ENCODE results near the gene SYNDIG1. TPM values are rescaled to one million over a fixed set of nuclear protein-coding genes. Genes with fewer than 3 reads are reported as not detected.

SYNDIG1 gene
- total RNA-seq, 2 donors from 2014 or later, result 0.73 to 4.5 TPM

GRCh38 chr20:24604966-24605665, 135.7 kb downstream of the SYNDIG1 start:
- intact Hi-C loops (cut with DNase I), result no loop called here
- WGBS, result 79% methylated on average over 4 of the region's 4 CpGs
- TF ChIP-seq CTCF (IDR thresholded peaks at IDR 0.05), result no peak
- no peak for TF ChIP-seq POLR2AphosphoS5 (IDR thresholded peaks at IDR 0.05)
- no peak for TF ChIP-seq POLR2A (IDR thresholded peaks at IDR 0.05)

GRCh38 chr20:24605937-24606455, 136.6 kb downstream of the SYNDIG1 start:
- intact Hi-C loops (cut with DNase I), result no loop called here
- no peak for DNase-seq (ENCODE audit: low spot score)
- TF ChIP-seq POLR2A (IDR thresholded peaks at IDR 0.05) (no peak), CTCF (IDR thresholded peaks at IDR 0.05) (no peak), POLR2AphosphoS5 (IDR thresholded peaks at IDR 0.05) (no peak)

More at GRCh38 chr20:24604966-24605665, 135.7 kb downstream of the SYNDIG1 start:
- H3K4me1 ChIP-seq (replicated peaks), result no peaks in the 10 kb centered on the region
- H3K27ac ChIP-seq, result no peak overlapping the region
- H3K4me3 ChIP-seq, result no peak overlapping the region
- no peak for DNase-seq (ENCODE audit: low spot score)
- no peaks in the 10 kb centered on the region for H3K36me3 ChIP-seq
- no peaks in the 10 kb centered on the region for H3K27me3 ChIP-seq (replicated peaks; ENCODE audit: insufficient read depth)
- no peaks in the 10 kb centered on the region for H3K9me3 ChIP-seq

GRCh38 chr20:24607402-24607801, 138.0 kb downstream of the SYNDIG1 start:
- TF ChIP-seq POLR2A (IDR thresholded peaks at IDR 0.05) (no peak), CTCF (IDR thresholded peaks at IDR 0.05) (no peak), POLR2AphosphoS5 (IDR thresholded peaks at IDR 0.05) (no peak)
- Histone ChIP-seq H3K36me3 (no peaks in the 10 kb centered on the region), H3K27ac (no peak overlapping the region), H3K4me3 (no peak overlapping the region), H3K4me1 (replicated peaks) (no peaks in the 10 kb centered on the region), H3K27me3 (replicated peaks; ENCODE audit: insufficient read depth) (no peaks in the 10 kb centered on the region), H3K9me3 (no peaks in the 10 kb centered on the region)
- no peak for DNase-seq (ENCODE audit: low spot score)
- intact Hi-C loops (cut with DNase I), result no loop called here
- WGBS, result 91% methylated on average over 12 of the region's 12 CpGs

More at GRCh38 chr20:24605937-24606455, 136.6 kb downstream of the SYNDIG1 start:
- Histone ChIP-seq H3K4me1 (replicated peaks) (no peaks in the 10 kb centered on the region), H3K9me3 (no peaks in the 10 kb centered on the region), H3K36me3 (no peaks in the 10 kb centered on the region), H3K27ac (no peak overlapping the region), H3K27me3 (replicated peaks; ENCODE audit: insufficient read depth) (no peaks in the 10 kb centered on the region), H3K4me3 (no peak overlapping the region)
- 94% methylated on average over 4 of the region's 4 CpGs for WGBS

GRCh38 chr20:24608926-24609667, 139.7 kb downstream of the SYNDIG1 start:
- intact Hi-C loops (cut with DNase I), result no loop called here
- Histone ChIP-seq H3K4me1 (replicated peaks) (no peaks in the 10 kb centered on the region), H3K9me3 (no peaks in the 10 kb centered on the region), H3K27me3 (replicated peaks; ENCODE audit: insufficient read depth) (no peaks in the 10 kb centered on the region), H3K36me3 (no peaks in the 10 kb centered on the region), H3K4me3 (no peak overlapping the region), H3K27ac (no peak overlapping the region)
- no peak for TF ChIP-seq POLR2A (IDR thresholded peaks at IDR 0.05)
- TF ChIP-seq CTCF (IDR thresholded peaks at IDR 0.05), result no peak
- TF ChIP-seq POLR2AphosphoS5 (IDR thresholded peaks at IDR 0.05), result no peak
- DNase-seq (ENCODE audit: low spot score), result no peak
- WGBS, result 87% methylated on average over 9 of the region's 9 CpGs

All from prostate gland (tissue), 2 donors.